ENCODE data around the gene GREB1L. TPM values are rescaled to one million over a fixed set of nuclear protein-coding genes. Genes with fewer than 3 reads are reported as not detected.

GREB1L gene
- polyA plus RNA-seq, 1 donor from 2014 or later, result 23.3 TPM

DNA sequence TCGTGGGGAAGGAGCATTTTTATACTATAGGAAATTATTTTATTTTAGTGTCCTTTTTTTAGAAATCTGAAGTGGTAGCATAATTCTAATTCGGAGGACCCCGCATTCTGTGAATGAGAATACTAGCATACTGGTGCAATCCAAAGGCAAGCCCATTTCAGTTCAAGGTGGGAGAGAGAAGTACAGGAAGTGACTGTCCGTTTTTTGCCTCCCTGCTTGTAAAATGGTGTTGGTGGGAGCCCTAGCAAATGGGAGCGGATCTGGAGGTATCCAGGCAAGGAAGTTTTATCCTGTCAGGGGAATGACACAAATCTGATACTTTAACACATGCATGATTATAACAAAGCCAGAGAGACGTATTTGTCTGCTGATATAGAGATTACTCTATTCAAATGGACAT, 216.8 kb downstream of the GREB1L start:
- no peaks in the 10 kb centered on the region for H3K79me2 ChIP-seq (replicated peaks; ENCODE audit: insufficient read depth, low read length)
- TF ChIP-seq TAF1 (IDR thresholded peaks at IDR 0.05; ENCODE audit: low read depth) (no peak), POLR2AphosphoS5 (IDR thresholded peaks at IDR 0.05) (no peak)
- TF ChIP-seq, protein P1, sequence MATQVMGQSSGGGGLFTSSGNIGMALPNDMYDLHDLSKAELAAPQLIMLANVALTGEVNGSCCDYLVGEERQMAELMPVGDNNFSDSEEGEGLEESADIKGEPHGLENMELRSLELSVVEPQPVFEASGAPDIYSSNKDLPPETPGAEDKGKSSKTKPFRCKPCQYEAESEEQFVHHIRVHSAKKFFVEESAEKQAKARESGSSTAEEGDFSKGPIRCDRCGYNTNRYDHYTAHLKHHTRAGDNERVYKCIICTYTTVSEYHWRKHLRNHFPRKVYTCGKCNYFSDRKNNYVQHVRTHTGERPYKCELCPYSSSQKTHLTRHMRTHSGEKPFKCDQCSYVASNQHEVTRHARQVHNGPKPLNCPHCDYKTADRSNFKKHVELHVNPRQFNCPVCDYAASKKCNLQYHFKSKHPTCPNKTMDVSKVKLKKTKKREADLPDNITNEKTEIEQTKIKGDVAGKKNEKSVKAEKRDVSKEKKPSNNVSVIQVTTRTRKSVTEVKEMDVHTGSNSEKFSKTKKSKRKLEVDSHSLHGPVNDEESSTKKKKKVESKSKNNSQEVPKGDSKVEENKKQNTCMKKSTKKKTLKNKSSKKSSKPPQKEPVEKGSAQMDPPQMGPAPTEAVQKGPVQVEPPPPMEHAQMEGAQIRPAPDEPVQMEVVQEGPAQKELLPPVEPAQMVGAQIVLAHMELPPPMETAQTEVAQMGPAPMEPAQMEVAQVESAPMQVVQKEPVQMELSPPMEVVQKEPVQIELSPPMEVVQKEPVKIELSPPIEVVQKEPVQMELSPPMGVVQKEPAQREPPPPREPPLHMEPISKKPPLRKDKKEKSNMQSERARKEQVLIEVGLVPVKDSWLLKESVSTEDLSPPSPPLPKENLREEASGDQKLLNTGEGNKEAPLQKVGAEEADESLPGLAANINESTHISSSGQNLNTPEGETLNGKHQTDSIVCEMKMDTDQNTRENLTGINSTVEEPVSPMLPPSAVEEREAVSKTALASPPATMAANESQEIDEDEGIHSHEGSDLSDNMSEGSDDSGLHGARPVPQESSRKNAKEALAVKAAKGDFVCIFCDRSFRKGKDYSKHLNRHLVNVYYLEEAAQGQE (IDR thresholded peaks at IDR 0.05; ENCODE audit: borderline replicate concordance), result no peak
- H3K27ac ChIP-seq (ENCODE audit: low read length), result no peak overlapping the region
- H3K9ac ChIP-seq (ENCODE audit: low read length), result no peak overlapping the region
- no peaks in the 10 kb centered on the region for H3K9me3 ChIP-seq (ENCODE audit: low read length)
- no peak overlapping the region for H3K4me3 ChIP-seq (ENCODE audit: low read length)
- H3K9me2 ChIP-seq (ENCODE audit: insufficient read depth, low read length), result no peaks in the 10 kb centered on the region
- no peaks in the 10 kb centered on the region for H3K27me3 ChIP-seq (ENCODE audit: insufficient read depth, low read depth, low read length)
- no peak overlapping the region for H2AFZ ChIP-seq (ENCODE audit: low read depth, low read length)
- no peak overlapping the region for H3K4me2 ChIP-seq (ENCODE audit: low read length)
- no peaks in the 10 kb centered on the region for H3K36me3 ChIP-seq (ENCODE audit: insufficient read depth, low read length)
- no peaks in the 10 kb centered on the region for H3F3A ChIP-seq (ENCODE audit: insufficient read depth, low read length, poor library complexity, severe bottlenecking)
- H4K20me1 ChIP-seq (ENCODE audit: insufficient read depth), result no peaks in the 10 kb centered on the region

DNA sequence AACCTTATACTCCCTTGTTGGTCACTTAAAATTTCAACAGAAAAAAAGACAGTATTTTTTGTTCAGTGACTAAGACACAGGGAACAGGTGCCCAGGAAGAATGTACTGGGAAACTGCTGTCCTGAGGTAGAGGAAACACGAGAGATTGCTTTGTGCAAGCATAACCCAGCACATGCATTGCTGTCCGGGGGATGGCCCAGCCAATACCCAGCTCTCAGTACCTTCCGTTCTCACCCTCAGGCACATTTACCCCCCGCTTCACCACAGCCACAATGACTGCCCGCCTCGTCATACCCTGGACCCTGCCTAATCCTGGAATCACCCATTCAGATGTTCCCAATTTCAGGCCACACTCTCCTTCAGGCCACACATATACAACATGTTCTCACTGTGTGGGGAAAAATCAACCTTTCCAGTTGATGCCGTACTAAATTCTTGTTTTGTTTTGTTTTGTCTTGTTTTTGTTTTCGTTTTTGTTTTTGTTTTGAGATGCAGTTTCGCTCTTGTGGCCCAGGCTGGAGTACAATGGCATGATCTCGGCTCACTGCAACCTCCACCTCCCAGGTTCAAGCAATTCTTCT, 217.8 kb downstream of the GREB1L start:
- no peaks in the 10 kb centered on the region for H3F3A ChIP-seq (ENCODE audit: insufficient read depth, low read length, poor library complexity, severe bottlenecking)
- no peak overlapping the region for H2AFZ ChIP-seq (ENCODE audit: low read depth, low read length)
- H3K9me2 ChIP-seq (ENCODE audit: insufficient read depth, low read length), result no peaks in the 10 kb centered on the region
- no peaks in the 10 kb centered on the region for H3K27me3 ChIP-seq (ENCODE audit: insufficient read depth, low read depth, low read length)
- no peak overlapping the region for H3K27ac ChIP-seq (ENCODE audit: low read length)
- no peak overlapping the region for H3K9ac ChIP-seq (ENCODE audit: low read length)
- no peaks in the 10 kb centered on the region for H4K20me1 ChIP-seq (ENCODE audit: insufficient read depth)
- no peaks in the 10 kb centered on the region for H3K79me2 ChIP-seq (replicated peaks; ENCODE audit: insufficient read depth, low read length)
- no peak for TF ChIP-seq POLR2AphosphoS5 (IDR thresholded peaks at IDR 0.05)
- H3K9me3 ChIP-seq (ENCODE audit: low read length), result no peaks in the 10 kb centered on the region
- no peak overlapping the region for H3K4me2 ChIP-seq (ENCODE audit: low read length)
- no peaks in the 10 kb centered on the region for H3K36me3 ChIP-seq (ENCODE audit: insufficient read depth, low read length)
- H3K4me3 ChIP-seq (ENCODE audit: low read length), result no peak overlapping the region

DNA sequence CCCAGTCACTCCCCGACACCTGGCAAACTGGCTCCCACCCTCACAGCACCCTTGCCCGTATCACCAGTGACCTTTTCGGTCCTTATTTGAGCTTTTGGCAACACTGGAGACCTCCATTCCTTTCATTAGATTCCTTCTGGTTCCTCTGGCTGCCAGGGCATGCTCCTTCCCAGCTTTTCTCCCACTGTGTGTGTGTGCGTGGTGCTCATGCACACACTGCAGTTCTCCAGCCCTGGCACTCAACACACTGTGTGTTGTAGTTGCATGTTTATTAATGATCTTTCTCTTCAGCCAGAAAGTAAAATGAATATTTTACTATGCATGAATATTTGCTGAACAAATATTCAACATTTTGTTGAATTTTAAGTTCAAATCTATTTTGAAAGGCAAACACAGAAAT, 219.4 kb downstream of the GREB1L start:
- H4K20me1 ChIP-seq (ENCODE audit: insufficient read depth), result no peaks in the 10 kb centered on the region
- no peaks in the 10 kb centered on the region for H3K9me2 ChIP-seq (ENCODE audit: insufficient read depth, low read length)
- no peaks in the 10 kb centered on the region for H3K36me3 ChIP-seq (ENCODE audit: insufficient read depth, low read length)
- H3F3A ChIP-seq (ENCODE audit: insufficient read depth, low read length, poor library complexity, severe bottlenecking), result no peaks in the 10 kb centered on the region
- no peak overlapping the region for H3K4me2 ChIP-seq (ENCODE audit: low read length)
- no peak overlapping the region for H3K27ac ChIP-seq (ENCODE audit: low read length)
- H2AFZ ChIP-seq (ENCODE audit: low read depth, low read length), result no peak overlapping the region
- TF ChIP-seq EZH2 (IDR thresholded peaks at IDR 0.05; ENCODE audit: borderline replicate concordance, insufficient read depth, low read length, poor library complexity, severe bottlenecking), result no peak
- TF ChIP-seq, protein P2, sequence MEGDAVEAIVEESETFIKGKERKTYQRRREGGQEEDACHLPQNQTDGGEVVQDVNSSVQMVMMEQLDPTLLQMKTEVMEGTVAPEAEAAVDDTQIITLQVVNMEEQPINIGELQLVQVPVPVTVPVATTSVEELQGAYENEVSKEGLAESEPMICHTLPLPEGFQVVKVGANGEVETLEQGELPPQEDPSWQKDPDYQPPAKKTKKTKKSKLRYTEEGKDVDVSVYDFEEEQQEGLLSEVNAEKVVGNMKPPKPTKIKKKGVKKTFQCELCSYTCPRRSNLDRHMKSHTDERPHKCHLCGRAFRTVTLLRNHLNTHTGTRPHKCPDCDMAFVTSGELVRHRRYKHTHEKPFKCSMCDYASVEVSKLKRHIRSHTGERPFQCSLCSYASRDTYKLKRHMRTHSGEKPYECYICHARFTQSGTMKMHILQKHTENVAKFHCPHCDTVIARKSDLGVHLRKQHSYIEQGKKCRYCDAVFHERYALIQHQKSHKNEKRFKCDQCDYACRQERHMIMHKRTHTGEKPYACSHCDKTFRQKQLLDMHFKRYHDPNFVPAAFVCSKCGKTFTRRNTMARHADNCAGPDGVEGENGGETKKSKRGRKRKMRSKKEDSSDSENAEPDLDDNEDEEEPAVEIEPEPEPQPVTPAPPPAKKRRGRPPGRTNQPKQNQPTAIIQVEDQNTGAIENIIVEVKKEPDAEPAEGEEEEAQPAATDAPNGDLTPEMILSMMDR (IDR thresholded peaks at IDR 0.05; ENCODE audit: poor library complexity, severe bottlenecking), result no peak
- TF ChIP-seq EP300 (conservative IDR thresholded peaks at IDR 0.05; ENCODE audit: poor library complexity, severe bottlenecking), result no peak
- no peak for TF ChIP-seq RAD21 (conservative IDR thresholded peaks at IDR 0.05)
- TF ChIP-seq, protein P1 (IDR thresholded peaks at IDR 0.05; ENCODE audit: borderline replicate concordance), result no peak
- no peak for TF ChIP-seq MXI1 (conservative IDR thresholded peaks at IDR 0.05; ENCODE audit: poor library complexity, severe bottlenecking)
- TF ChIP-seq SMC3 (conservative IDR thresholded peaks at IDR 0.05; ENCODE audit: poor library complexity), result no peak
- no peak for TF ChIP-seq POLR2AphosphoS5 (IDR thresholded peaks at IDR 0.05)
- TF ChIP-seq TAF1 (IDR thresholded peaks at IDR 0.05; ENCODE audit: low read depth), result no peak
- no peaks in the 10 kb centered on the region for H3K79me2 ChIP-seq (replicated peaks; ENCODE audit: insufficient read depth, low read length)
- no peaks in the 10 kb centered on the region for H3K27me3 ChIP-seq (ENCODE audit: insufficient read depth, low read depth, low read length)
- H3K4me3 ChIP-seq (ENCODE audit: low read length), result no peak overlapping the region
- H3K9me3 ChIP-seq (ENCODE audit: low read length), result no peaks in the 10 kb centered on the region
- H3K9ac ChIP-seq (ENCODE audit: low read length), result no peak overlapping the region
